SIG-M5 treated with dmso at 0.1 percent for 504 hours (cell line): Measurements from ENCODE around the gene TERB1.

Source experiments
- DNase-seq: peaks from one replicate; lab custom pipeline; 2025; ENCODE audit not compliant: unreplicated experiment; lab: John Stamatoyannopoulos, UW

TERB1 gene

GRCh38 chr16:66746682-66747081, 54.7 kb downstream of the TERB1 start:
- peak; percentile 94 for DNase-seq

- no peak for DNase-seq
Measured at GRCh38 chr16:66746048-66746447, 55.3 kb downstream of the TERB1 start.

- no peak for DNase-seq
Measured at GRCh38 chr16:66741950-66742808, 59.2 kb downstream of the TERB1 start.

- no peak for DNase-seq
Measured at GRCh38 chr16:66741169-66741900, 60.0 kb downstream of the TERB1 start.

- no peak for DNase-seq
Measured at GRCh38 chr16:66740533-66740932, 60.9 kb downstream of the TERB1 start.

GRCh38 chr16:66740010-66740409, 61.4 kb downstream of the TERB1 start:
- DNase-seq, result peak; percentile 34

- DNase-seq, result no peak
Measured at GRCh38 chr16:66735891-66736290, 65.5 kb downstream of the TERB1 start.

GRCh38 chr16:66731101-66731500, 70.3 kb downstream of the TERB1 start:
- no peak for DNase-seq

- DNase-seq, result no peak
Measured at GRCh38 chr16:66728804-66729203, 72.6 kb downstream of the TERB1 start.

- peak; percentile 62 for DNase-seq
Measured at GRCh38 chr16:66728117-66728787, 73.1 kb downstream of the TERB1 start.

- no peak for DNase-seq
Measured at GRCh38 chr16:66720766-66721165, 80.6 kb downstream of the TERB1 start.

- no peak for DNase-seq
Measured at GRCh38 chr16:66719246-66719645, 82.1 kb downstream of the TERB1 start.

- no peak for DNase-seq
Measured at GRCh38 chr16:66717776-66718175, 83.6 kb downstream of the TERB1 start.

GRCh38 chr16:66717112-66717675, 84.2 kb downstream of the TERB1 start:
- peak; percentile 32 for DNase-seq

- DNase-seq, result no peak
Measured at GRCh38 chr16:66714654-66715307, 86.6 kb downstream of the TERB1 start.

GRCh38 chr16:66714062-66714461, 87.3 kb downstream of the TERB1 start:
- no peak for DNase-seq

GRCh38 chr16:66713076-66713475, 88.3 kb downstream of the TERB1 start:
- no peak for DNase-seq

- DNase-seq, result no peak
Measured at GRCh38 chr16:66712512-66712911, 88.9 kb downstream of the TERB1 start.

GRCh38 chr16:66711581-66711980, 89.8 kb downstream of the TERB1 start:
- no peak for DNase-seq

GRCh38 chr16:66706506-66706880, 94.9 kb downstream of the TERB1 start:
- DNase-seq, result no peak
